ENCODE results near the gene NANP.

DNA sequence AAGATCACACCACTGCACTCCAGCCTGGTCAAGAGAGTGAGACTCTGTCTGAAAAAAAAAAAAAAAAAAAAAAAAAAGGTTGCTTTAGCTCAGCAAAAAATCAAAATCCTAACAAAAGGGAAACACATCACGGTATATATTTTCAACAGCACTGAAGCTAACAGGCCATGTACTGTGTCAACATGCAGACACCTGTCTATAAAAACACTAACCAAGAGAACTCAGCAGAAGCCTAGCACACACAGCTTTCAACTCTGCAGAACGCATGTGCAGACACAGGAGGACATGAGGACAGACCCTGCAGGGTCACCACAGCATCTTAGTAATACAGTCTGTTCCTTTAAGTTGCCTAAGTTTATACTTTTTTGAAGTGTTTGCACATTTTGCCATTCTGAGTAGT is 52.0 kb downstream of the NANP start:
- no peak for TF ChIP-seq EZH2phosphoT487 (IDR thresholded peaks at IDR 0.05; ENCODE audit: borderline replicate concordance)
- TF ChIP-seq, protein P1, sequence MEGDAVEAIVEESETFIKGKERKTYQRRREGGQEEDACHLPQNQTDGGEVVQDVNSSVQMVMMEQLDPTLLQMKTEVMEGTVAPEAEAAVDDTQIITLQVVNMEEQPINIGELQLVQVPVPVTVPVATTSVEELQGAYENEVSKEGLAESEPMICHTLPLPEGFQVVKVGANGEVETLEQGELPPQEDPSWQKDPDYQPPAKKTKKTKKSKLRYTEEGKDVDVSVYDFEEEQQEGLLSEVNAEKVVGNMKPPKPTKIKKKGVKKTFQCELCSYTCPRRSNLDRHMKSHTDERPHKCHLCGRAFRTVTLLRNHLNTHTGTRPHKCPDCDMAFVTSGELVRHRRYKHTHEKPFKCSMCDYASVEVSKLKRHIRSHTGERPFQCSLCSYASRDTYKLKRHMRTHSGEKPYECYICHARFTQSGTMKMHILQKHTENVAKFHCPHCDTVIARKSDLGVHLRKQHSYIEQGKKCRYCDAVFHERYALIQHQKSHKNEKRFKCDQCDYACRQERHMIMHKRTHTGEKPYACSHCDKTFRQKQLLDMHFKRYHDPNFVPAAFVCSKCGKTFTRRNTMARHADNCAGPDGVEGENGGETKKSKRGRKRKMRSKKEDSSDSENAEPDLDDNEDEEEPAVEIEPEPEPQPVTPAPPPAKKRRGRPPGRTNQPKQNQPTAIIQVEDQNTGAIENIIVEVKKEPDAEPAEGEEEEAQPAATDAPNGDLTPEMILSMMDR (conservative IDR thresholded peaks at IDR 0.05; ENCODE audit: low read length) = no peak

Data from Loucy (cell line).